HPDE6-E6E7 (cell line): ENCODE data around the gene MYOZ3.
A peak's percentile ranks its signal among the peaks of the same experiment; 100 is the strongest.

Source experiments
- DNase-seq: peaks from one replicate; pipeline ENCODE4 v3.0.0; 2011; ENCODE audit warnings: missing footprints; ENCODE audit errors: extremely low spot score

MYOZ3 gene

DNA sequence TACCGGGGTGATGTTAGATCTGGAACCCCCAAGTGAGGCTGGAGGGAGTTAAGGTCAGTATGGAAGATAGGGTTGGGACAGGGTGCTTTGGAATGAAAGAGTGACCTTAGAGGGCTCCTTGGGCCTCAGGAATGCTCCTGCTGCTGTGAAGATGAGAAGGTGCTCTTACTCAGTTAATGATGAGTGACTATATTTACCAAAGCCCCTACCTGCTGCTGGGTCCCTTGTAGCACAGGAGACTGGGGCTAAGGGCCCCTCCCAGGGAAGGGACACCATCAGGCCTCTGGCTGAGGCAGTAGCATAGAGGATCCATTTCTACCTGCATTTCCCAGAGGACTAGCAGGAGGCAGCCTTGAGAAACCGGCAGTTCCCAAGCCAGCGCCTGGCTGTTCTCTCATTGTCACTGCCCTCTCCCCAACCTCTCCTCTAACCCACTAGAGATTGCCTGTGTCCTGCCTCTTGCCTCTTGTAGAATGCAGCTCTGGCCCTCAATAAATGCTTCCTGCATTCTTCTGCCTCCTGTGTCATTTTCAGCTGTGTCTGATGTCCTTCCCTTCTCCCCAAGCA is 2.3 kb upstream of the MYOZ3 start:
- no peak for DNase-seq

GRCh38 chr5:150659360-150660107 is 1.5 kb upstream of the MYOZ3 start:
- no peak for DNase-seq

DNA sequence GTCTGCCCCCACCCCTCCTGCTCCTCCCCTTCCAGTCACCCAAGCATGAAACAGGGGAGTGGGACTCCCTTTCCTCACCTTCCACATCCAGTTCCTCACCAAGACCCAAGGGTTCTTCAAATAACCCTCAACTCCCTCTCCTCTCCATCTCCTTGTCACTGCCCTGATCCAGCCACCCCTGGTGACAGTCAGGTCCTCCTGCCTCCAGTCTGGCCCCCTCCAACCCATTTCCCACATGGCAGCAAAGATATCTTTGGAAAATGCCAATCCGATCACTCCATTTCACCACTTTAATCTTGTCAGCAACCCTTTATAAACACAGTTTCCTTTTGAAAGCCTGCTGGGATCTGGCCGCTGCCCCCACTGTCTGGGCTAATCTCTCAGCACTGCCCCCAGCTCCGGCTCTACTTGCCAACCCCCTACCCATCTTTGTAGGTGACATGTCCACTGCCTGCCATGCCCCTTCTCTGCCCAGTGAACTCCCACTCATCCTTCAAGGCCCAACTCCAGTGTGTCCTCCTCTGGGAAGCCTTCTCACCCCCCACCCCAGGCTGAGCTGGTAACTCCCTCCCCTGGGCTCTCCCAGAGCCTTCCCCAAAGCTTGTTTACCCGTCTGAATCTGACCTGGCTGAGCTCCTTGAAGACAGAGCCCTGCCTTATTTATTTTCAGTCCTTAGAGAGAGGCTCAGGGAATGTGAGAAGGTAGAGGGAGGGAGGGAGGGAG is 781 bp upstream of the MYOZ3 start:
- no peak for DNase-seq

DNA sequence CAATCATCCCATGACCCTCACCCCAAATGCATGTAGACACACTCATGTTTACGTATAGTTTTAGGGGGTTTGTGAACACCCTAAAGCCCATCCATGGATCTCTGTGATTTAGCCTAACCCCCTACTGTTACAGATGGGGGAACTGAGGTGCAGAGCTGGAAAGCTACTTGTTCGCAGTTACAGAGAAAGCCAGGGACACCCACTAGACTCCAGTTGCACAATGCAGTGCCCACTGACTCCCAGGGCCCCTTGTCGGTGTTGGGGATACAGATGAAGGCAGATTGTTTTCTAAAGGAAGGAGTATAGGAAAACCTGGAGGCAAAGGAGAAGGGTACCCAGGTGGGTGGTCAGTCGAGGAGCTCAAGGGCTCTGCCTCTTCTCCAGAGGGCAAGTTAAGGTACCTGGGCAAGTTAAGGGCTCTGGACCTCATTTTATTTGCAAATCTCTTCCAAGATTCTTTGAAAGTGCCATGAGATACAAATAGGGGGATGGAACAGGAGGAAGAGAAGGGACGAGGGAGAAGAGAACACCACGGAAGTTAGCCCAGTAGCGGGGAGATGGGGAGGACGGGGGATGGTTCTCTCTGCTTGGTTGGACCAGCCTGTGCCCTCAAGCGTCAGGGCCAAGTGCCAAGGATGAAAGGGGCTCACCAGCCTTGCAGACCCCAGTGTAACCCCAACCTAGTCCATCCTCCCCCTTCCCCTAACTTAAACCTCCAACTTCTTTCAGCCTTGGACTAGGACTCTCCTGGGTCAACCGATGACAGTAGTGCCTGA is 958 bp downstream of the MYOZ3 start:
- no peak for DNase-seq

DNA sequence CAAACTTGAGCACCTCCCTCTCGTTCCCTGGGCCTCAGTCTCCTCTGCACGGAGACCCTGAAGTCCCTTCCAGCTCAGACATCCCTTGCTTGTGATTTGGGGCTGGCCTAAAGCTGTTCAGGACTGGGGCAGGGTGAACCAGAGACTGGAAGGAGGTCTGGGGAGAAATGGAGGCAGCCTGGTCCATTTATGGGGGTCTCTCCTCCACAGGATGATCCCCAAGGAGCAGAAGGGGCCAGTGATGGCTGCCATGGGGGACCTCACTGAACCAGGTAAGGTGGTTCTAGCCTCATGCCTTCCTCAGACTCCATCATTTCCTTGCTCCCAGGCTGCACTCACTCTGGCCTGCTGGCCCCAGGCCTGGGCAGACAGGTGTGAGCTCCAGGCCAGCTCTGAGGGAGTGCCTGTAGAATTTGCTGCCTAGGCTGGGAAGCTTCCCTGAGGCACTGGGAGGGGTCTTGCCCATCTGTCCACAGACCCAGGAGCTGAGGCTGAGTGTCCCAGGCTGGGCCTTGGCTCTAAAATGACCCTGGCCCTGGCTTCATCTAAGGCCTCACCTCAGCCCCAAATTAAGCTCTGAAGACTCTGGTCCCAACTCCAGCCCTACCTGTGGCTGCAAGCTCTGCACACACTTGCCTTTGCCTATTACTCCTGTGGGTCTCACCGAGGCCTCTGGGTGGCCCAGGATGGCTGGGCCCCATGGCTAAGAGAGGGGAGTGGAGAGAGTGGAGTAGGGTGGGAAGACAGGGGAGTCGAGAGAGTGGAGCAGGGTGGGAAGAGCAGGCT is 1.9 kb downstream of the MYOZ3 start:
- DNase-seq, result no peak

GRCh38 chr5:150663936-150664335 is 2.9 kb downstream of the MYOZ3 start:
- no peak for DNase-seq

GRCh38 chr5:150665044-150665443 is 4.0 kb downstream of the MYOZ3 start:
- DNase-seq, result no peak

GRCh38 chr5:150670275-150670947 is 9.4 kb downstream of the MYOZ3 start:
- DNase-seq, result no peak

GRCh38 chr5:150670948-150671310 is 9.9 kb downstream of the MYOZ3 start:
- no peak for DNase-seq

- DNase-seq, result no peak
Observed at GRCh38 chr5:150671509-150672236, 10.6 kb downstream of the MYOZ3 start.

DNA sequence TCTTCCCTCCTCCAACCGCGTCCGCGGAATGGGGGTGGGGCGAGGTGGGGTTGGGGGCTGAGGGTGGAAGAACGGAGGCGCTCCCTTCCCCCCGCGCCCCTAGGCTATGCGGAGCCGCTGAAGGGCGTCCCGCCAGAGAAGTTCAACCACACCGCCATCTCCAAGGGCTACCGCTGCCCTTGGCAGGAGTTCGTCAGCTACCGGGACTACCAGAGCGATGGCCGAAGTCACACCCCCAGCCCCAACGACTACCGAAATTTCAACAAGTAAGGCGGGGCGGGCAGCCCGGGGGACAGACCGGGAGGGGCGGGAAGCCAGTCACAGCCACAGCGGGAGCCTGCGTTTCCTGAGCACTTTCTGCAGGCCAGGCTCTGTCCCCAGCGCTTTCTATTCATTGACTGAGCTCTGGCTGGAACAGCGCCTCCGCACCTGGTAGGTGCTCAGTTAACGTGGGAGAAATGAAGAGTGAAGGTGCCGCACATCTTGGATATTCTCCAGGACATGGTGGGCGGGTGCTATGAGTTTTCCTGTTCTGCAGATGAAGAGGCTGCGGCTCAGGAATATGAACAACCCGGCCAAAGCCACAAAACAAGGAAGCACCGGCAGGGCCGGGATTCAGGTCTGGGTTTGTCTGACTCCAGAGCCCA is 11.3 kb downstream of the MYOZ3 start:
- DNase-seq, result peak; percentile 48

DNA sequence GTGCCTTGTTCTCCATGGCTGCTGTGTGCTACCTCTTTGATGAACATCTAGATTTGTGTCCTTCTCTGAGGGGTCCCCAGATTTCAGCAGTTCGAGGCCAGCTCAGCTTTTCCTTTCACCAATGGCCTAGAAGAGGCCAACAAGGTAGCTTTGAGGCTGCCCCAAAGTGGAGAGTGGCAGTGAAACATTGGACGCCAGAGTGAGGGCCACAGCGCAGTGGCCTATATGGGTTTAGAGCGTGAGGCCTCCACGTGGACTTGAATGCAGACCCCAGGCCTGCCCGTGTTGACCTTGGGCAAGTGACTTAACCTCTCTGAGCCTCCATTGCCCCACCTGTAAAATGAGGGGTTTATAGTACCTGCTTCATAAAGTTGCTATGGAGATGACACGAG is 11.8 kb downstream of the MYOZ3 start:
- no peak for DNase-seq

GRCh38 chr5:150674341-150674821 is 13.3 kb downstream of the MYOZ3 start:
- no peak for DNase-seq

- no peak for DNase-seq
Observed at GRCh38 chr5:150675069-150675468, 14.0 kb downstream of the MYOZ3 start.

DNA sequence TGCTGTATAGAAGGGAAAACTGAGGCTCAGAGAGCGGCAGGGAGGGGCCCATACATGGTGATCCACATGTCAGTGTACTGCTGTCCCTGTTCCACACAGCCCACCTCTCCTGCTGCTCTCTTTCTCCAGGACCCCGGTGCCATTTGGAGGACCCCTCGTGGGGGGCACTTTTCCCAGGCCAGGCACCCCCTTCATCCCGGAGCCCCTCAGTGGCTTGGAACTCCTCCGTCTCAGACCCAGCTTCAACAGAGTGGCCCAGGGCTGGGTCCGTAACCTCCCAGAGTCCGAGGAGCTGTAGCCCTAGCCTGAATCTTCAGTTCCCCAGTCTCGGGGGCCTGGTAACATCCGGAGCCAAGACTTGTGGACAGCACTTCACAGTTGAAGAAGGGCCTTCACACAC is 15.5 kb downstream of the MYOZ3 start:
- DNase-seq, result no peak

GRCh38 chr5:150689120-150689519 is 28.1 kb downstream of the MYOZ3 start:
- DNase-seq, result no peak

GRCh38 chr5:150690760-150691159 is 29.7 kb downstream of the MYOZ3 start:
- no peak for DNase-seq

DNA sequence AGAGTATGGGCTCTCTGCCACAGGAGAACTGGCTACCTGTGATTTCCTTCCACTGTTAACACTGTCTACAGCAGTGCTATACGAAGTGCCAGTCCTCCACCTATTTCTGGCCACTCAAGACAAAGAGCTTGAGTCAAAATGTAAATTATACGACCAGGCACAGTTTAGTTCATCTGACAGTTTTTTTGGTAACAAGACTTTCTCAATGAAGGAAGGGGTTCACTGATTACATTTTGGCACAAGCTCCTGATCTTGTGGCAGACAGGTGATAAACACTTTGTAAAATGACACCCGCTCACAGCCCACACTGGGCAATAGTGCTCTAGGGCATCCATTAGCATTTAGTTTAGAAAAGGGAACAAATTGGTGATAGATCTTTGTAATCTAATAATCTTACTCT is 31.2 kb downstream of the MYOZ3 start:
- no peak for DNase-seq

GRCh38 chr5:150694612-150695011 is 33.6 kb downstream of the MYOZ3 start:
- no peak for DNase-seq

- no peak for DNase-seq
Observed at GRCh38 chr5:150700246-150700593, 39.2 kb downstream of the MYOZ3 start.
